ENCODE measurements around the gene IRAK1.

Gene IRAK1

GRCh38 chrX:154058214-154058997 lies 38.7 kb upstream of the IRAK1 start:
- Histone ChIP-seq H3K9me3 (replicated peaks in 1 of 11) (no peaks in the 10 kb centered on the region), H3K4me3 (no peak overlapping the region), H4K20me1 (peaks cover 71 to 97% (median 87%) of the 10 kb centered on the region in 11 experiments), H3K9ac (no peak overlapping the region), H3K4me2 (peak overlapping the region in 6 of 11 experiments; percentile 1 to 62 (median 42); a peak in 9 of 22 replicates), H3K36me3 (peaks cover 0 to 35% (median 7%) of the 10 kb centered on the region in 11 experiments; a peak in 14 of 22 replicates), H3K27me3 (peaks cover 95 to 100% (median 98%) of the 10 kb centered on the region in 11 experiments), H3K4me1 (peaks cover 42 to 65% (median 44%) of the 10 kb centered on the region in 10 experiments), H3K27ac (no peak overlapping the region)
- no peak for TF ChIP-seq Cebpa-rat (IDR thresholded peaks at IDR 0.05)

- Histone ChIP-seq H3K9me3 (replicated peaks in 1 of 11) (no peaks in the 10 kb centered on the region), H3K4me2 (peak overlapping the region in 6 of 11 experiments; percentile 1 to 62 (median 42); a peak in 9 of 22 replicates), H3K4me1 (peaks cover 41 to 65% (median 44%) of the 10 kb centered on the region in 10 experiments), H4K20me1 (peaks cover 69 to 97% (median 84%) of the 10 kb centered on the region in 11 experiments), H3K27ac (no peak overlapping the region), H3K9ac (no peak overlapping the region), H3K4me3 (no peak overlapping the region), H3K27me3 (peaks cover 95 to 100% (median 98%) of the 10 kb centered on the region in 11 experiments), H3K36me3 (peaks cover 3 to 35% (median 9%) of the 10 kb centered on the region in 11 experiments; a peak in 16 of 22 replicates)
- no peak for TF ChIP-seq Cebpa-rat (IDR thresholded peaks at IDR 0.05)
Observed at GRCh38 chrX:154057791-154058190, 38.1 kb upstream of the IRAK1 start.

- H3K4me2 ChIP-seq: peak overlapping the region in 7 of 11 experiments; percentile 5 to 62 (median 37); a peak in 10 of 22 replicates
- H3K9ac ChIP-seq: peak overlapping the region in 1 of 11 experiments; percentile 25; a peak in 2 of 22 replicates
- H3K9me3 ChIP-seq (replicated peaks in 1 of 11): no peaks in the 10 kb centered on the region
- H4K20me1 ChIP-seq: peaks cover 66 to 97% (median 84%) of the 10 kb centered on the region in 11 experiments
- peaks cover 33 to 60% (median 39%) of the 10 kb centered on the region in 10 experiments for H3K4me1 ChIP-seq
- peaks cover 3 to 35% (median 9%) of the 10 kb centered on the region in 11 experiments; a peak in 16 of 22 replicates for H3K36me3 ChIP-seq
- H3K27ac ChIP-seq: peak overlapping the region in 6 of 11 experiments; percentile 0 to 54 (median 48); a peak in 7 of 22 replicates
- peak in 2 of 11 experiments; percentile 20 to 50; a peak in 2 of 22 replicates for TF ChIP-seq Cebpa-rat (IDR thresholded peaks at IDR 0.05)
- peaks cover 94 to 100% (median 98%) of the 10 kb centered on the region in 11 experiments for H3K27me3 ChIP-seq
- H3K4me3 ChIP-seq: no peak overlapping the region
Observed at GRCh38 chrX:154056770-154057241, 37.1 kb upstream of the IRAK1 start.

- Histone ChIP-seq H3K4me3 (no peak overlapping the region), H3K27me3 (peaks cover 94 to 100% (median 98%) of the 10 kb centered on the region in 11 experiments), H3K4me1 (peaks cover 6 to 18% (median 12%) of the 10 kb centered on the region in 10 experiments; a peak in 19 of 20 replicates), H3K36me3 (peaks cover 7 to 47% (median 29%) of the 10 kb centered on the region in 11 experiments; a peak in 18 of 22 replicates), H3K9me3 (replicated peaks in 1 of 11) (no peaks in the 10 kb centered on the region), H3K4me2 (peak overlapping the region in 4 of 11 experiments; percentile 15 to 32 (median 20); a peak in 5 of 22 replicates), H4K20me1 (peaks cover 61 to 97% (median 84%) of the 10 kb centered on the region in 11 experiments; a peak in 21 of 22 replicates), H3K27ac (peak overlapping the region in 3 of 11 experiments; percentile 1 to 26 (median 6); a peak in 2 of 22 replicates), H3K9ac (peak overlapping the region in 2 of 11 experiments; percentile 23 to 32; a peak in 1 of 22 replicates)
- no peak for TF ChIP-seq Cebpa-rat (IDR thresholded peaks at IDR 0.05)
Observed at GRCh38 chrX:154051201-154051810, 31.6 kb upstream of the IRAK1 start.

- TF ChIP-seq Cebpa-rat (IDR thresholded peaks at IDR 0.05): no peak
- Histone ChIP-seq H3K36me3 (peaks cover 7 to 44% (median 28%) of the 10 kb centered on the region in 11 experiments; a peak in 18 of 22 replicates), H3K27me3 (peaks cover 95 to 100% (median 98%) of the 10 kb centered on the region in 11 experiments), H3K4me1 (peaks cover 2 to 18% (median 11%) of the 10 kb centered on the region in 10 experiments; a peak in 13 of 20 replicates), H3K4me3 (no peak overlapping the region), H4K20me1 (peaks cover 67 to 97% (median 85%) of the 10 kb centered on the region in 11 experiments; a peak in 21 of 22 replicates), H3K4me2 (peak overlapping the region in 3 of 11 experiments; percentile 15 to 32 (median 24); a peak in 3 of 22 replicates), H3K9me3 (replicated peaks in 1 of 11) (no peaks in the 10 kb centered on the region), H3K27ac (0 out of 22 replicates have a peak overlapping the region, but pooled peaks of 1 of the 11 experiments have one; percentile 26), H3K9ac (peak overlapping the region in 1 of 11 experiments; percentile 32; a peak in 2 of 22 replicates)
Observed at GRCh38 chrX:154050113-154050495, 30.4 kb upstream of the IRAK1 start.

GRCh38 chrX:154049209-154050112 lies 29.8 kb upstream of the IRAK1 start:
- Histone ChIP-seq H3K27me3 (peaks cover 95 to 100% (median 98%) of the 10 kb centered on the region in 11 experiments), H3K4me3 (no peak overlapping the region), H3K9ac (peak overlapping the region in 1 of 11 experiments; percentile 32; a peak in 2 of 22 replicates), H4K20me1 (peaks cover 70 to 97% (median 90%) of the 10 kb centered on the region in 11 experiments; a peak in 21 of 22 replicates), H3K4me1 (peaks cover 5 to 18% (median 11%) of the 10 kb centered on the region in 10 experiments; a peak in 15 of 20 replicates), H3K9me3 (replicated peaks in 1 of 11) (no peaks in the 10 kb centered on the region), H3K36me3 (peaks cover 7 to 46% (median 31%) of the 10 kb centered on the region in 11 experiments; a peak in 17 of 22 replicates), H3K4me2 (peak overlapping the region in 1 of 11 experiments; percentile 15; a peak in 1 of 22 replicates), H3K27ac (no peak overlapping the region)
- no peak for TF ChIP-seq Cebpa-rat (IDR thresholded peaks at IDR 0.05)

GRCh38 chrX:154048398-154048797 lies 28.7 kb upstream of the IRAK1 start:
- peaks cover 5 to 52% (median 31%) of the 10 kb centered on the region in 11 experiments; a peak in 17 of 22 replicates for H3K36me3 ChIP-seq
- H3K9me3 ChIP-seq (replicated peaks in 1 of 11): no peaks in the 10 kb centered on the region
- H3K4me1 ChIP-seq: peaks cover 12 to 22% (median 18%) of the 10 kb centered on the region in 10 experiments
- peaks cover 98 to 100% (median 100%) of the 10 kb centered on the region in 11 experiments for H3K27me3 ChIP-seq
- no peak for TF ChIP-seq Cebpa-rat (IDR thresholded peaks at IDR 0.05)
- no peak overlapping the region for H3K4me2 ChIP-seq
- H3K4me3 ChIP-seq: no peak overlapping the region
- no peak overlapping the region for H3K27ac ChIP-seq
- no peak overlapping the region for H3K9ac ChIP-seq
- peaks cover 80 to 100% (median 97%) of the 10 kb centered on the region in 11 experiments; a peak in 21 of 22 replicates for H4K20me1 ChIP-seq
